GM04504 (cell line): Measurements from ENCODE around the gene FILIP1L.
"Not testable (repeated sequence)": the region's sequence is repeated elsewhere in the genome, so short reads cannot be mapped to it uniquely, and the experiment has no call there.

ENCODE experiments used
- DNase-seq: peaks from one replicate; pipeline ENCODE4 v3.0.0-alpha.2; 2012; ENCODE audit warnings: low read depth

Gene FILIP1L

GRCh38 chr3:100098784-100099070 lies 15.6 kb downstream of the FILIP1L start:
- DNase-seq = no peak

- DNase-seq = no peak
Measured at GRCh38 chr3:100097919-100098783, 16.1 kb downstream of the FILIP1L start.

GRCh38 chr3:100096866-100097265 lies 17.4 kb downstream of the FILIP1L start:
- DNase-seq = no peak

- DNase-seq = not testable (repeated sequence)
Measured at GRCh38 chr3:100096286-100096685, 18.0 kb downstream of the FILIP1L start.

DNA sequence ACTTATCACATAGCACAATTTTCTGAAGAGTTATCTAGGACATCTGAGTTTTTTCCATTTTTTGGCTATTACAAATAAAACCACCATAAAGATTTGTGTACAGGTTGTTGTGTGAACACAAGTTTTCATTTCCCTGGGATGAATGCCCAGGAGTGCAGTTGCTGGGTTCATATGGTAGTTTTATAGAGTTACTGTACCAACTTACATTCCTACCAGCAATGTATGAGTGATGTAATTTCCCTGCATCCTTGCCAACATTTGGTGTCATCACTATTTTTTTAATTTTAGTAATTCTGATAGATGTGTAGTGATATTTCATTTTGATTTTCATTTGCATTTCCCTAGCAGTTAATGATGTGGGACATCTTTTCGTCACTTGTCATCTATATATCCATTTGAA lies 20.5 kb downstream of the FILIP1L start:
- no peak for DNase-seq

DNA sequence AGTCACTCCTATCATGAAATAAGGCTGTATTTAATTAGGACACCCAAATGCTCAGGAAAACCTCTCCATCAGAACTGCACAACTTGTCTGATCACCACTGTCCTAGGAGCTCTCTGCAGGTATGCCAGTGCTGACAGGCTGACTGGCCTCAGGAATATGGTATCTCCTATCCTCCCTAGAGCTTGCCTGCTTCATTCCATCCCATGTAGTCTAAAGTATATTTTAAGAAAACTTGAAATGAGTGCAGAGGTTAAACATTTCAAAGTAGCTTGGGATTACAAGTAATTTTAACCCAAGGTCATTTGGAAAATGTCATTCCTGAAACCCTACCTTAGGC lies 23.7 kb downstream of the FILIP1L start:
- no peak for DNase-seq

- DNase-seq = no peak
Measured at GRCh38 chr3:100089812-100090668, 24.3 kb downstream of the FILIP1L start.

- DNase-seq = no peak
Measured at GRCh38 chr3:100088735-100089368, 25.4 kb downstream of the FILIP1L start.

DNA sequence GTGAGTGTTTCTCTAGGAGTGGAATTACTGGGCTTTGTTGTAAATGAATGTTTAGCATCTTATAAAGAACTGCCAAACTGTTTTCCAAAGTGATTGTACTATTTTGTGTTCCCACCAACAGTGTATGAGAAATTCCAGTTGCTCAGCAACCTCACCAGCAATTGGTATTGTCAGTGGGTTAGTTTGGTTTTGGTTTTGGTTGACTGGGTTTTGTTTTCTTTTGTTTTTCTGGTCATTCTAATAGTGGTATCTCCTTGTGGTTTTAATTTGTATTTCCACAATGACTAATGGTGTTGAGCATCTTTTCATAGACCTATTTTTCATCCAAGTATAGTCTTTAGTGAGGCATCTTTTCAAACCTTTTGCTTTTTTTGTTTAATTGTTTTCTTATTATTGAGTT lies 27.1 kb downstream of the FILIP1L start:
- DNase-seq = peak; percentile 62

GRCh38 chr3:100086401-100086800 lies 27.9 kb downstream of the FILIP1L start:
- no peak for DNase-seq

- DNase-seq = no peak
Measured at GRCh38 chr3:100084100-100084806, 30.0 kb downstream of the FILIP1L start.

DNA sequence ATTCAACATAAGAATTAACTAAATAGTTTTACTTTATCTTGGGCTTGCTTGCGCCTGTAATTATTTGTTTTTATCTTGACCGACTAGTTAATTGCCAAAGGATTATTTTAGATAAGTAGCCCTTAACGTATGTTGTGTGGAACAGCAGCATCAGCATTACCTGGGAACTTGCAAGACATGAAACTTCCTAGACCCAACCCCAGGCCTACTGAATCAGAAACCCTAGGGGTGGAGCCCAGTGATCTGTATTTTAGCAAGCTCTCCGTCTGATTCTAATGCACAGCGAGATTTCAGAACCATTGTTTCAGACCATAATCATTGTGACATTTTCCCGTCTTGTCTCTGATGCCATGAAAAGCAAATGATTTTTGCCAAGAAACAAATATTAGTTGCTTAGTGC lies 31.1 kb downstream of the FILIP1L start:
- DNase-seq = no peak

DNA sequence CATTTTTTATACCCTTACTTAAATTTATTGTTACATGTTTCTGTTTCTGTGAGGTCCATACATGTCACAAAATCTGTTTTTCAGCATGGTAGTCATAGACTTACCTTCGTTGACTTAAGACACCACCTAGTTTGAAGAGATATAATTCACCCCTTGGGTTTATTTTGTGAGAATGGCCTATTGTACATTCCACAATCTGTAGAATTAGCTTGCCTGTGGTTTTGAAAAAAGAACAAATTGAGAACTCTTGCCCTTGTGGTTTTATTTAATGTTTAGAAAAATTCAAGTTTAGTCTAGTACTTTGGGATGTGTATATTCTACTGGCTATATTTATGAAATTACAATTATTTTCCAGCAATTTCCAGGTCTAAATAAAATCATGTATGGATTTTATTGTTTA lies 31.6 kb downstream of the FILIP1L start:
- no peak for DNase-seq

DNA sequence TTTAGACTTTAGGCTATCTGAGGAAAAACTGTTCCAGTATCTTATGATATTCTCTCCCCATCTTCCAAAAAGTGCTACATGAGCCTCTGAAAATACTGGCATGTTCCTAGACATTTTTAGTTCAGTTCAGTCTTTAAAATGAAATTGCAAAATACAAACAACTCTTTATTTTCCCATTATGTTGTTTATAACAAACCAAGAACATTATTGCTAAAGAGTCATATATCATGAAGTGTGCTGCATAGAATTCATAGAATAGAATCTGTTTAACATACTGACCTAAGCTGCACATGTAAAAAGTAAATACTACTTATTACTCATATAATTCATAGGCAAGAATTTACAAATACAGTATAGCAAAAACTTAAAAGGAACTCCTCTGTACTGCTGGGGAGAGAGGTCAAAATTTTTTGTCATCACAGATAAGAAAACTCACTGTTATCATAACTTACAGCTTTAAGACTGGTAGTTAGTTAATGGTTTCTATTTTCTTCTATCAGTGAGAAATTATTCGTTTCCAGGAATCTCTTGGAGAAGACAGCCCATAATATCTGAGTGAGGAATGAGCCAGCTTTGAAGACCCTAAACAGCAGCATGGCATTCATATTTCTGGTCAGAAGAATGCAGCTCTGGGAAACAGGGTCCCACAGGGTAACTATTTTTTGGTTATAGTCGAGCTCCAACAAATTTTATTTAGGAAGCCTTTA lies 32.2 kb downstream of the FILIP1L start:
- DNase-seq = no peak

DNA sequence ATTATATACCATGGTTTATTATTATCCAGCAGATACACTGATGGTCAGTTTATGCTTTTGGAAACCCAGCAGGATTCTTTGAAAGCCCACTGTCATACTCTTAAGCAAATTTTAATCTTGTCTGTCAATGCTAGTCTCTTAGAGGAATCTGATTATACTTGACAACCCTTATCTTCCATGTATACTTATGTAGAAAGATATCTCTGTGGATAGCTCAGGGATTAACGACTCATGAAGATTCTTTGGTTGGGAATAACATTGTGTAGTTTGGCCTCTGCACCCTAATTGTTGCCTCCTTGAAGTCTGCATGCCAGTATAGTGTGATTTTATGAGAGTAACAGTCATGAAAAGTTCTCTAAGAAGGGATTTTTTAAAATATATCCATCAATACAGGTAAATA lies 33.0 kb downstream of the FILIP1L start:
- DNase-seq = no peak

GRCh38 chr3:100080573-100080972 lies 33.7 kb downstream of the FILIP1L start:
- DNase-seq = no peak

GRCh38 chr3:100079328-100079727 lies 35.0 kb downstream of the FILIP1L start:
- no peak for DNase-seq

DNA sequence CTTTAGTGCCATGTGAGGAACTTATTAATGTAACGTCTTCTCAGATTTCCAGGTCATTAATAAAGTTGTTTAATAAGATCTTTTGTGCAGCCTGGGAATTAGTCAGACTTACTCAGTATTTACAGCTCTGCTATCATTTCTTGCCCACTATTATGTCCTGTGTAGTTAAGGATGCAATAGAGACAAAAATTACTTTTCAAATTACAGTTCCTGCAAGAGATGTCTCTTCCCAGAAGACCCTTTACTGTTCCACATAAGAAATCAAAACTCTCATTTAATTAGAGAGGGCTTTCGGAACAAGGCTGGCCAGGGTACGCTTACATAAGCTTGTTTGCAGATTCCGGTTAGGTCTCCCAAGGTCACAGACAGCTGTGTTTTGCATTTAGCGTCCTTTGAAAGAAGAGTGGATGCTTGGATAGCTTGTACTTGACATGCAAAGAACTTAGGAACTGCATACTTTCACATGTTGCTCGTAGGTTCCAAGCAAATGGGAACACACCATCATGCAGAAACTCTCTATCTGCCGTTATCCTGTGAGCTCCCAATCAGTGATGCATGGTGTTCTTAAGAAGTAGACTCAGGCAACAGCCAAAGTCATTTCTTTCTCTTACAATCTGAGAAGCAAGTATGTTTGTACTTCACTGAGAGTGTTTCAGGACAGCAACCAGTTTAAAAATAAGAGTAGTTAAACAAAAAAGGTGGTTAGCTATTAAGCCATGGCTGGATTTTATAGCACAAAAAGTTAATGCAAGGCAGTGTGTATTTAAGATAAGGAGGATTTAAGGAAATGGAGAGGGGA lies 37.4 kb downstream of the FILIP1L start:
- no peak for DNase-seq

DNA sequence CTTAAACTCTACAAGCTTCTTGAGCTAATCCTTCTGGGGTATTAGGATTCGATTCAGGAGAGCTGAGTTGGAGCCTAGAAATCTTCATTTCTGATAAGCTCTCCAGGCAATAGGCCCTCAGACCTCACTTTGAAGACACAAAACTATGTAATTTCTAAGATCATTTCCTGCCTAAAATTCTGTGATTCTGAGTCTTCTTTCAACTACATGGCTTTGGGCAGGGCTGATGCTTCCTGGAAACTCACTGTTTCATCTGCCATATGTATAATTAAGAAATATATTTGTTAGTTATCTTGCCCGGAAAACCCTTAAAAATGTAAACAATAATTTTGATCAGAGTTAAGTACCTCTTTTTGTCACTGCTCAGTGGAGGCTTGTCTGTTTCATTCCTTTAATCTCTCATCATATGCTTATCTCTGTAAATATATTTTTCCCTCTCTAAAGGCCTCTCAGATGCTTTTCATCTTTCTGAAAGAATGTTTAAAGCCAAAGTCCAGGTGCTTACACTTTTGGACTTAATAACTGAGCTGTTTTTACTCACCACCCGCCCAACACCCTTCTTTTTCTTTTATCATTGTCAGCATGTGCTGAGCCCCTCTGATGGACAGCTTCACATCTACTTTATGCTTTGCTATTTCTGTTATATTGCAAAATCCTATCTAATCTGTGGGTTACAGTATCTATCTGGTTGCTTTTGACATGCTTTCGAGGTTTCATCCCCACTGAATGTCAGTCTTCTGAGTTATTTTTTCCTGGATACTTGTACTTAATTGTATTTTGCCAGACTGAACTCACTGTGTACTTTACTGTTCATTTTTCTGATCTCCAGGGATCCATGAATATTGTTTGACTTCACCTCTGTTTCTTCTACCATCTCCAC lies 38.2 kb downstream of the FILIP1L start:
- no peak for DNase-seq

DNA sequence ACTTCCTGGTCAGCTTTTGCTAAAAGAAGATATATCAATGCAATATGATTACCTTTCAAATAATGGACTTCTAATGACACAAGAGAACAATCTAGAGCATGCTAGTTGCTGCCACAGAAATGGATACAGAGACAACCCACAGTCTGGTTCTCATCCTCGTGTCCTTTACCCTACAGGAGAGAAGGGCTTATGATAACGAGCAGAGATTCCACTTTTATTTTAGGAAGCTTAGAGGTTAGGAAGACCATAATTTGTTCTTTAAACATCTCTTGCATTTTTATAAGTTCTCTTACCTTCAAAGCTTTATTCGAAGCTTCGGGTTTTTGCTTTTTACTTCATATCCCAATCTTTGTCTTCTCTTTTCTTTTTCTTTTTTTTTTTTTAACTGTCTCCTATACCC lies 39.1 kb downstream of the FILIP1L start:
- DNase-seq = no peak
